SK-N-SH (cell line): ENCODE measurements around the gene KMT2A. TPM values are rescaled to one million over a fixed set of nuclear protein-coding genes. Genes with fewer than 3 reads are reported as not detected.

ENCODE experiments used
- CTCF ChIA-PET: fragments of 300-600, 350-600 bp; formaldehyde crosslinking; extraction: SDS; loops from one replicate; lab custom pipeline; 2021; lab: Yijun Ruan, JAX
- POLR2A ChIA-PET: fragments of 350-600 bp; sonication (Branson Sonifier 250); formaldehyde crosslinking; extraction: SDS; loops from one replicate; lab custom pipeline; 2020; ENCODE audit warnings: antibody characterized with exemption, inconsistent platforms; lab: Yijun Ruan, JAX
- DNase-seq: peaks from one replicate; pipeline ENCODE4 v3.0.0; 2012
- H2AFZ ChIP-seq: fragments of 200-600 bp; sonication (generic); 2 replicates; pipeline ENCODE4 v1.8.1; 2016; ENCODE audit warnings: antibody characterized with exemption, mild to moderate bottlenecking, low read depth
- H3F3A ChIP-seq: fragments of 200-600 bp; sonication (generic); replicated peaks from 2 replicates; pipeline ENCODE3; 2016; ENCODE audit warnings: antibody characterized with exemption, mild to moderate bottlenecking; ENCODE audit not compliant: insufficient read depth
- H3K27ac ChIP-seq, 2 experiments: fragments of 200-500 bp in 1 of 2; fragments of 200-600 bp in 1 of 2; sonication (Bioruptor generic) in 1 of 2; sonication (generic), shearing (Covaris generic) in 1 of 2; 2 replicates each; pipeline versions ENCODE4 v1.5.1 to v1.6.1; 2014 to 2016; ENCODE audit warnings: low read depth in 2 of 2, inconsistent platforms in 1 of 2, low read length in 1 of 2, mild to moderate bottlenecking in 1 of 2, mixed read lengths in 1 of 2
- H3K27me3 ChIP-seq: fragments of 200-600 bp; sonication (generic), shearing (Covaris generic); 2 replicates; pipeline ENCODE4 v1.6.1; 2016; ENCODE audit warnings: mixed run types; ENCODE audit not compliant: insufficient read depth
- H3K36me3 ChIP-seq, 2 experiments: fragments of 200-500 bp in 1 of 2; fragments of 200-600 bp in 1 of 2; sonication (Bioruptor generic) in 1 of 2; sonication (generic) in 1 of 2; replicated peaks in 1 of 2; 2 replicates each; pipeline versions ENCODE3 to v1.5.1; 2014 to 2016; ENCODE audit warnings: low read length in 1 of 2, mild to moderate bottlenecking in 1 of 2; ENCODE audit not compliant: insufficient read depth in 2 of 2, control insufficient read depth in 1 of 2
- H3K4me1 ChIP-seq, 2 experiments: fragments of 200-500 bp in 1 of 2; fragments of 200-600 bp in 1 of 2; sonication (Bioruptor generic) in 1 of 2; sonication (generic), shearing (Covaris generic) in 1 of 2; 2 replicates each; pipeline versions ENCODE4 v1.5.1 to v1.6.1; 2014 to 2016; ENCODE audit warnings: low read depth in 1 of 2, low read length in 1 of 2, mixed run types in 1 of 2; ENCODE audit not compliant: insufficient read depth in 2 of 2, control insufficient read depth in 1 of 2
- H3K4me2 ChIP-seq: fragments of 200-600 bp; sonication (generic), shearing (Covaris generic); 2 replicates; pipeline ENCODE4 v1.6.1; 2017; ENCODE audit warnings: mixed run types
- H3K4me3 ChIP-seq, 2 experiments: fragments of 200-500 bp in 1 of 2; fragments of 200-600 bp in 1 of 2; sonication (Bioruptor generic) in 1 of 2; sonication (generic), shearing (Covaris generic) in 1 of 2; 2 replicates each; pipeline versions ENCODE4 v1.5.1 to v1.8.1; 2014 to 2016; ENCODE audit warnings: low read depth in 2 of 2, inconsistent platforms in 1 of 2, low read length in 1 of 2, mild to moderate bottlenecking in 1 of 2, mixed read lengths in 1 of 2, moderate library complexity in 1 of 2
- H3K79me2 ChIP-seq: fragments of 200-600 bp; sonication (generic); 2 replicates; pipeline ENCODE4 v1.8.1; 2017; ENCODE audit warnings: mild to moderate bottlenecking; ENCODE audit not compliant: insufficient read depth
- H3K9ac ChIP-seq: fragments of 200-600 bp; sonication (generic); 2 replicates; pipeline ENCODE4 v1.6.1; 2017; ENCODE audit warnings: mixed run types
- H3K9me2 ChIP-seq: fragments of 200-600 bp; sonication (generic); 2 replicates; pipeline ENCODE4 v1.6.1; 2017; ENCODE audit warnings: mixed run types
- H3K9me3 ChIP-seq: fragments of 200-600 bp; sonication (generic); 2 replicates; pipeline ENCODE4 v1.6.1; 2017; ENCODE audit warnings: mixed run types, mild to moderate bottlenecking, moderate library complexity
- H4K20me1 ChIP-seq: fragments of 200-600 bp; sonication (generic); 2 replicates; pipeline ENCODE4 v1.6.1; 2017; ENCODE audit warnings: mild to moderate bottlenecking, mixed run types; ENCODE audit not compliant: insufficient read depth
- CTCF ChIP-seq: fragments of 200-600 bp; sonication (generic); IDR thresholded peaks from 2 replicates; pipeline ENCODE4 v1.6.1; 2017; ENCODE audit warnings: antibody characterized with exemption, mild to moderate bottlenecking, moderate library complexity
- ELF1 ChIP-seq: IDR thresholded peaks from 2 replicates; pipeline ENCODE4 v1.4.0; 2012
- FOSL2 ChIP-seq: IDR thresholded peaks from 2 replicates; pipeline ENCODE4 v1.4.0; 2012; ENCODE audit warnings: low read depth, mild to moderate bottlenecking, moderate library complexity, borderline replicate concordance
- FOXJ3 ChIP-seq: sonication (generic); formaldehyde crosslinking; IDR thresholded peaks from 2 replicates; pipeline ENCODE4 v1.5.1; 2020; ENCODE audit warnings: mild to moderate bottlenecking, missing genetic modification reagents
- GABPA ChIP-seq: IDR thresholded peaks from 2 replicates; pipeline ENCODE4 v1.4.0; 2012; ENCODE audit warnings: low read depth, mild to moderate bottlenecking
- GATA2 ChIP-seq: sonication (generic); formaldehyde crosslinking; IDR thresholded peaks from 2 replicates; pipeline ENCODE4 v1.5.0; 2020; ENCODE audit warnings: mild to moderate bottlenecking, missing genetic modification reagents
- MXI1 ChIP-seq: IDR thresholded peaks from 2 replicates; pipeline ENCODE4 v1.6.1; 2012; ENCODE audit warnings: mild to moderate bottlenecking, low read depth, low read length, improper control_type of control experiment
- NRF1 ChIP-seq: IDR thresholded peaks from 2 replicates; pipeline ENCODE4 v1.6.1; 2012; ENCODE audit warnings: low read depth, mild to moderate bottlenecking, low read length
- POLR2AphosphoS5 ChIP-seq: IDR thresholded peaks from 2 replicates; pipeline ENCODE4 v1.6.1; 2012; ENCODE audit warnings: low read depth, low read length
- REST ChIP-seq: IDR thresholded peaks from 2 replicates; pipeline ENCODE4 v1.6.1; 2012; ENCODE audit warnings: mild to moderate bottlenecking, low read depth, low read length, moderate library complexity
- RXRA ChIP-seq: IDR thresholded peaks from 2 replicates; pipeline ENCODE4 v1.4.0; 2012; ENCODE audit warnings: low read depth, mild to moderate bottlenecking, borderline replicate concordance
- SIN3A ChIP-seq: IDR thresholded peaks from 2 replicates; pipeline ENCODE4 v1.6.1; 2012; ENCODE audit warnings: low read depth, mild to moderate bottlenecking, low read length, moderate library complexity, borderline replicate concordance
- TAF1 ChIP-seq: IDR thresholded peaks from 2 replicates; pipeline ENCODE4 v1.6.1; 2012; ENCODE audit warnings: low read depth, mild to moderate bottlenecking, low read length, moderate library complexity, borderline replicate concordance
- TEAD4 ChIP-seq: IDR thresholded peaks from 2 replicates; pipeline ENCODE4 v1.4.0; 2012; ENCODE audit warnings: mild to moderate bottlenecking, borderline replicate concordance; ENCODE audit not compliant: insufficient read depth
- YY1 ChIP-seq: IDR thresholded peaks from 2 replicates; pipeline ENCODE4 v1.4.0; 2012; ENCODE audit warnings: low read depth, mild to moderate bottlenecking
- WGBS: methylation state at CpG from one replicate; pipeline ENCODE4 v1.1.6; 2017; ENCODE audit warnings: low lambda C conversion rate; 5-methylcytosine and 5-hydroxymethylcytosine counted together
- polyA plus RNA-seq, 3 experiments: library from polyadenylated mRNA; depleted of rRNA; stranded (reverse); fragments of >200 nt; gene quantifications; 2 replicates each; pipeline ENCODE4 v1.2.3, GENCODE V29; 2012
- TF ChIP-seq, protein P1 (sequence below): IDR thresholded peaks from 2 replicates; pipeline ENCODE4; 2012

The KMT2A gene
- polyA plus RNA-seq, 1 of the 3 experiments (the other 2 are of a cell fraction): 15.7 TPM

GRCh38 chr11:118524356-118524755, 88.1 kb downstream of the KMT2A start:
- Histone ChIP-seq H3K9me2 (no peaks in the 10 kb centered on the region), H3K27ac (no peak overlapping the region), H3K4me2 (no peak overlapping the region), H3K36me3 (peaks cover 61 to 81% of the 10 kb centered on the region in 2 experiments), H3K4me3 (no peak overlapping the region), H3K9ac (no peak overlapping the region), H2AFZ (no peak overlapping the region), H3F3A (peaks cover 17% of the 10 kb centered on the region), H3K4me1 (peaks cover 0 to 4% of the 10 kb centered on the region in 2 experiments; a peak in 1 of 4 replicates), H3K79me2 (no peaks in the 10 kb centered on the region; the same call in 1 of the 2 replicates), H4K20me1 (no peaks in the 10 kb centered on the region), H3K9me3 (no peaks in the 10 kb centered on the region), H3K27me3 (no peaks in the 10 kb centered on the region)
- TF ChIP-seq, protein P1, sequence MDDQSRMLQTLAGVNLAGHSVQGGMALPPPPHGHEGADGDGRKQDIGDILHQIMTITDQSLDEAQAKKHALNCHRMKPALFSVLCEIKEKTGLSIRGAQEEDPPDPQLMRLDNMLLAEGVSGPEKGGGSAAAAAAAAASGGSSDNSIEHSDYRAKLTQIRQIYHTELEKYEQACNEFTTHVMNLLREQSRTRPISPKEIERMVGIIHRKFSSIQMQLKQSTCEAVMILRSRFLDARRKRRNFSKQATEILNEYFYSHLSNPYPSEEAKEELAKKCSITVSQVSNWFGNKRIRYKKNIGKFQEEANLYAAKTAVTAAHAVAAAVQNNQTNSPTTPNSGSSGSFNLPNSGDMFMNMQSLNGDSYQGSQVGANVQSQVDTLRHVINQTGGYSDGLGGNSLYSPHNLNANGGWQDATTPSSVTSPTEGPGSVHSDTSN: no peak
- TF ChIP-seq SIN3A (no peak), FOXJ3 (CRISPR knock-in tag) (no peak), RXRA (no peak), CTCF (no peak), GATA2 (CRISPR knock-in tag) (no peak), POLR2AphosphoS5 (no peak), NRF1 (no peak), GABPA (no peak), TEAD4 (no peak), ELF1 (no peak), FOSL2 (no peak), TAF1 (no peak)
- DNase-seq: no peak
- ChIA-PET POLR2A (no interaction called here), CTCF (interaction anchor here (0.6 to 1.4 kb wide), 3 partner anchors 32 to 292 kb away, joined by 3 to 5 read pairs (median 5); no protein-coding TSS in a partner anchor)

DNA sequence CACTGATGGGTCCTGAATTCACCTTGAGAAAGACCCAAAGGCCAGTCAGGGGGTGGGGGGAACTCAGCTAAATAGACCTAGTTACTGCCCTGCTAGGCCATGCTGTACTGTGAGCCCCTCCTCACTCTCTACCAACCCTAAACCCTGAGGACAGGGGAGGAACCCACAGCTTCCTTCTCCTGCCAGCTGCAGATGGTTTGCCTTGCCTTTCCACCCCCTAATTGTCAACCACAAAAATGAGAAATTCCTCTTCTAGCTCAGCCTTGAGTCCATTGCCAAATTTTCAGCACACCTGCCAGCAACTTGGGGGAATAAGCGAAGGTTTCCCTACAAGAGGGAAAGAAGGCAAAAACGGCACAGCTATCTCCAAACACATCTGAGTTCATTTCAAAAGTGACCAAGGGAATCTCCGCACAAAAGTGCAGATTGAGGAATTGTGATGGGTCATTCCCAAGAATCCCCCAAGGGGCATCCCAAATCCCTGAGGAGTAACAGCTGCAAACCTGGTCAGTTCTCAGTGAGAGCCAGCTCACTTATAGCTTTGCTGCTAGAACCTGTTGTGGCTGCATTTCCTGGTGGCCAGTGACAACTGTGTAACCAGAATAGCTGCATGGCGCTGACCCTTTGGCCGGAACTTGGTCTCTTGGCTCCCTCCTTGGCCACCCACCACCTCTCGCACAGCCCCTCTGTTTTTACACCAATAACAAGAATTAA, 88.6 kb downstream of the KMT2A start:
- no peak overlapping the region for H3K9ac ChIP-seq
- WGBS: 96% methylated on average over 6 of the region's 6 CpGs
- peaks cover 55 to 75% of the 10 kb centered on the region in 2 experiments for H3K36me3 ChIP-seq
- DNase-seq: no peak
- H3K27me3 ChIP-seq: no peaks in the 10 kb centered on the region
- peaks cover 17% of the 10 kb centered on the region for H3F3A ChIP-seq
- H2AFZ ChIP-seq: no peak overlapping the region
- ChIA-PET CTCF (interaction anchor here (0.6 to 1.1 kb wide), 2 partner anchors 36 to 293 kb away, joined by 3 to 5 read pairs; no protein-coding TSS in a partner anchor), POLR2A (no interaction called here)
- no peaks in the 10 kb centered on the region for H3K9me2 ChIP-seq
- peaks cover 2 to 10% of the 10 kb centered on the region in 2 experiments; a peak in 3 of 4 replicates for H3K4me1 ChIP-seq
- H3K9me3 ChIP-seq: no peaks in the 10 kb centered on the region
- TF ChIP-seq MXI1 (no peak), POLR2AphosphoS5 (no peak), YY1 (no peak), GABPA (no peak), REST (no peak)
- no peak overlapping the region for H3K4me3 ChIP-seq
- no peaks in the 10 kb centered on the region; the same call in 1 of the 2 replicates for H3K79me2 ChIP-seq
- no peaks in the 10 kb centered on the region for H4K20me1 ChIP-seq
- H3K27ac ChIP-seq: no peak overlapping the region
- H3K4me2 ChIP-seq: no peak overlapping the region
